EH (cell line): ENCODE results near the gene PRKCH.

Experiments used
- DNase-seq: peaks from one replicate; pipeline ENCODE4 v3.0.0-alpha.2; 2015; ENCODE audit warnings: low read depth

Gene PRKCH

GRCh38 chr14:61321385-61322010, at the start of gene PRKCH:
TSS of gene PRKCH (plus strand) at chr14:61321579. CDS start at chr14:61322102, 523 bp downstream.
- DNase-seq = peak; percentile 26

DNA sequence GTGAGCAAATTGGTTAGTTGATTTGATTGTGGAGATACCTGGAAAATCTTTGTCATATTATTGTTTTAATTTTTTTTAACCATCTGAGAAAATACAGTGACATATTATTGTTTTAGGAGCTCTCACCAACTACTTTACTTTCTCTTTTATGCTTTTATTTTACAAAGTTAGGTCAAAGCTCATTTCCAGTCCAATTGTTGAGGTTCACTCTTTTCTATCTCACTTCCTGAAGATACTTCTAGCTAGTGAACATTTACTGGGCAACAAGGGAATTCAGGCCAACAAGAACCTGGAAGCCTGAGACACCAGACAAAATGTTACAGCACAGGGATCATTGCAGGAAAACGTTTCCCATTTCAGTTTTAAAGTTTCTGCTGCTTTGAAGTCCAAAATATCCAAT, 44.1 kb upstream of the PRKCH start:
- no peak for DNase-seq

GRCh38 chr14:61277784-61278183, 43.6 kb upstream of the PRKCH start:
- DNase-seq = no peak

GRCh38 chr14:61279082-61279481, 42.3 kb upstream of the PRKCH start:
- no peak for DNase-seq

GRCh38 chr14:61280092-61280525, 41.3 kb upstream of the PRKCH start:
- DNase-seq = no peak

DNA sequence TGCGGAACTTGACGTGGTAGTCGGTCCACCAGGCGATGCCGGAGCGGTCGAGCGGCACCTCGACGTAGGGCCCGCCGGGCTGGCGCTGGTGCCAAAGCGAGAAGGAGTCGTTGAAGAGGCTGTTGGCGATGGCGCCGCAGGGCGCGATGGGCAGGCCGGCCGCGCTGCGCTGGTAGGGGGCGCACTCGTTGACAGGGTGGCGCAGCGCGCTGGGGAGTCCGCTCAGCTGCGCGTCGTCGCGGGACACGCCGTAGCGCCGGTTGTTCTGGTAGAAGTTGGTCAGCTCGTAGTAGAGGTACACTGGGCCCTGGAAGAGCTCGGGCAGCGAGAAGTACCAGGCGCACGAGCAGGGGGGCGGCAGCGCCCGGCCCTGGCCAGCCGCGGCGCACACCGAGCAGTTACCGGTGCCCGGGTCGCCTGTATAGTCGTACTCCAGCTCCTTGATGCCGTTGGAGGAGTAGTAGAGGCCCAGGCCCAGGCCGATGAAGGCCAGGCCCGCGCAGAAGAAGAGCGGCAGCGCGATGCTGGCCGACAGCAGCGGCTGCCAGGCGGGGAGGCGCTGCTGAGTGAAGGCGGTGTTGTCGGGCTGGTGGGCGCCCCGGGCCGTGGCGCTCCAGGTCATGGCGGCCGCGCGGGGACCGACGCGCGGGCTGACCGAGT, 40.7 kb upstream of the PRKCH start:
- DNase-seq = peak; percentile 36

GRCh38 chr14:61281186-61281947, 40.0 kb upstream of the PRKCH start, which contains the start of gene TMEM30B:
TSS of gene TMEM30B (minus strand) at chr14:61281338. CDS start at chr14:61281147, 191 bp downstream.
- DNase-seq = no peak

GRCh38 chr14:61281948-61282275, 39.5 kb upstream of the PRKCH start:
- DNase-seq = no peak

GRCh38 chr14:61282746-61283145, 38.6 kb upstream of the PRKCH start:
- DNase-seq = no peak

GRCh38 chr14:61284001-61284400, 37.4 kb upstream of the PRKCH start:
- DNase-seq = no peak

DNA sequence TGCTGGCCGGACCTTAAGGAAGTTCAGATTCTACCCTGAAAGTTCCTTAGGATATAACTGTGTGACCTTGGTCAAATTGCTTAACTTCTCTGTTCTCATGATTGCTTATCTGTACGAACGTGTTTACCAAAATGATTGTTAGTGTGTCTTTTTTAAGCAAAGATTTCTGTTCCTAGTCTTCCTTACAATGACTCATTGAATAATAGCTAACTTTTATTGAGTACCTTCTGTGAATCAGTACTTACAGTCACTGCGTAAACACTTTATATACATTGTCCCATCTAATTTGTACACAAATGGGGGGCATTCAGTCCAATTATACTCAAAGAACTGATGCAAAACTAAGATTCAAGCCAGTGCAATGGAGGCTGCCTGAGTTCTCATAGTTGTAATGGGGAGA, 36.0 kb upstream of the PRKCH start:
- DNase-seq = no peak

- DNase-seq = no peak
These were observed 34.2 kb upstream of the PRKCH start for GRCh38 chr14:61287196-61287595.

GRCh38 chr14:61288228-61288627, 33.2 kb upstream of the PRKCH start:
- DNase-seq = no peak

DNA sequence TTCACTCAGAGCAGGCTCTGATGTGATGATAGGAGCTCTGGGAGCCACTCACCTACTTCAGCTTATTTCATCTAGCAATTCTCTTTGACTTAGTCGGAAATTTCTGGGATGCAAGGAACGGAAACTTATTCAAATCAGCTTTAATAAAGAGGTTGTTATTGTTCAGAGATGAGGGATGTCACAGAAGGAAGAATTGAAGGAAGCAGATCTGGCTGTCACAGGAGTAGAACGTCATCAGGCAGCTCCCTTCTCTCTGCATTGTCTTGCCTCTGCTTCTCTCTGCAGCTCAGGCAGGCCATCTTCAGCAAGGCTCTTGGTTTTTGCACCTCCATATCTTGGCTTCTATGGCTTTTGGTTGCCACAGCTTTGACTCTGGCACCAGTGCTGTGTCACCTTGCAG, 32.7 kb upstream of the PRKCH start:
- no peak for DNase-seq

GRCh38 chr14:61290701-61291100, 30.7 kb upstream of the PRKCH start:
- DNase-seq = no peak

GRCh38 chr14:61296151-61296550, 25.2 kb upstream of the PRKCH start:
- DNase-seq = no peak

DNA sequence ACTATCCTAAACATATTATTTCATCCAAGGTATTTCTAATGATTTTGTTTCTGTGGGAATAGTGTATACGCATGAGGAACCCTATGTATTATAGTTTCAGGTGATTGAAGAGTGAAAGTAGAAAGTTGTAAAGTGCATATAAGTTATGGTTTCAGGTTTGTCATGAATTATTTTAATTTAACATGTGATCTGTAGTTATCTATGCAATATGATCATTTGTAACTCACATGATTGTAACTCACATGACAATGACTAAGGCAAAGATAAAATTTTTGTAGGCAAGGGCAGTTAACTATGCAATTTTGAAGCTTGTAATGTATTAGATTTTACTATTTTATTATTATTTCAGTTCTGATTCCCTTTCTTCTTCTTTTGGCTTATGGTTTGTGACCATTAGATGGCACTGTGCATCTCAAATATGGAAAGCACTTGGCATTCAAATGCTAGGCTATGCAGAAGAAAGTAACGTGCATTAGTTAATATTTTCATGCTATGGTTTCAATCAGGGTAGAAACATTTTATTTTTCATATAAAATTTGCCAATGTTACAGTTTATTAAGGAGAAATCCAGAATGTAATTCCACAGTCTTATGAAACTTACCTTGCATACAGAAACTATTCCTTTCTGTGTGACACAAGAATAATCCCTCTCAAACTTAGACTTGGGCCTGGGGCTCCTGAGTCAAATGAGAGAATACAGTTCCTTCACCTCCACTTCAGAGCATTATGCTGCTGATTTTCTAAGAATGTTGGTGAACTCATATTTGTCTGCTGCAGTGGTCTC, 24.5 kb upstream of the PRKCH start:
- peak; percentile 46 for DNase-seq

DNA sequence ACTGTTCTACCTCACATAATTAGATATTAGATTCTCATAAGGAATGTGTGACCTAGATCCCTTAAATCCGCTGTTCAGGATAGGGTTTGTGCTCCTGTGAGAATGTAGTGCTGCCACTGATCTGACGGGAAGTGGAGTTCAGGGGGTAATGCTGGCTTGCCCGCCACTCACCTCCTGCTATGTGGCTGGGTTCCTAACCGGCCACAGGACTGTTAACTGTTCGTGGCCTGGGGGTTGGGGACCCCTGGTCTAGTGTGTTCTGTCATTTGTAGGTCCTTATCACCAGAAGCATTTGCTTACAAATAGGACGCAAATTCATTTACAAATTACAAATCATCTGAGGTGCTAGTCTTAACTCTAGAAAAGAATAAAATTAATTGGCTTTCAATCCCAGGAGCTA, 23.8 kb upstream of the PRKCH start:
- no peak for DNase-seq

DNA sequence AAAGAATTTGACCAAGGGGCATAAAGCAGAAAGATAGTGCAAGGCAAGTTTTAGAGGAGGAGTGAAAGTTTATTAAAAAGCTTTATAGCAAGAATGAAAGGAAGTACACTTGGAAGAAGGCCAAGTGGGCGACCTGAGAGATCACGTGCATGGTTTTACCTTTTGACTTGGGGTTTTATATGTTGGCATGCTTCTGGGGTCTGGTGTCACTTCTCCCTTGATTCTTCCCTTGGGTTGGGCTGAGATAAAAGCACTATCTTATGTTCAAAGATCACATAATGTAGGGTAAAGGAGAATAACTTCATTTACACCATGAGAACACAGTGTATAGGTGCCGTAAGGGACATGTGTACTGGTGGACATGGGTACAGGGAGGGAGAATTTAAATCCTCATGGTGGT, 22.6 kb upstream of the PRKCH start:
- DNase-seq = no peak

GRCh38 chr14:61300209-61300608, 21.2 kb upstream of the PRKCH start:
- DNase-seq = no peak

DNA sequence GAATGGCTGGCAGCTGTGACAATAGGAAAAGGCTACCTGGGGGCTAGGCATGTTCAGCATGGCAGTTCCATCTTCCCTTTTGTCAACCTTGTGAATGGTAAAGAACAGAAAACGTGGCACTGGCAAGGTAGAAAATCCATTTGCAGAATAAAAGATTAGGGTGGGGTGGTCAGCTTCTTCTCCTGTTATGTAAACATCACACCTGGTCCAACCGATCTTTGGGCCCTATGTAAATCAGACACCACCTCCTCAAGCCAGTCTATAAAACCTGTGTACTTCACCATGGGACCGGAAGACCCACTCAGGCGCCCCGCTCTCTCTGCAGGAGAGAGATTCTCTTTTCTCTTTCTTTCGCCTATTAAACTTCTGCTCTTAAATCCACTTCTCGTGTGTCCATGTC, 20.6 kb upstream of the PRKCH start:
- DNase-seq = no peak

GRCh38 chr14:61304688-61305087, 16.7 kb upstream of the PRKCH start:
- DNase-seq = no peak
